ENCODE data around the gene TP53BP2.
"Not testable (repeated sequence)": the region's sequence is repeated elsewhere in the genome, so short reads cannot be mapped to it uniquely, and the experiment has no call there.

Gene TP53BP2

DNA sequence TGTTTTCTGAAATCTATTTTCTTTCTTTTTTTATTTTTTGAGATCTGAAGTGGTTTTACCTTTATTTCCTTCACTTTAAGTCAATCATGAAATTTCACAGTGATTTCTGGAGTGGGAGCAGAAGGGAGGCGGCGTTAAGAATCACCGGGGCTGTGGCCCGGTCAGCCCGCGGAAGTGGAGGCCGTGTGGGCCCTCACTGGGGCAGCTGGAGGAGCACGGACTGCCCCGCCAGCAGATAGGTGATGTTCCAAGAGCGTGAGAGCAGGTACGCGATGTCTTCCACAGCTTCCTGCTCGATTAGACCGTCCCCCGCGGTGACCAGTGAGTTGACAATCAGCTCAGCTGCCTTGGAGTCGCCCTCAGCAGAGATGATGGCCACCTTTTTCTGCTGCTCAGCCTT lies 10.6 kb upstream of the TP53BP2 start:
- DNase-seq (ENCODE audit: low read depth): no peak
- H3K4me3 ChIP-seq (ENCODE audit: low read depth, low read length): no peak overlapping the region

DNA sequence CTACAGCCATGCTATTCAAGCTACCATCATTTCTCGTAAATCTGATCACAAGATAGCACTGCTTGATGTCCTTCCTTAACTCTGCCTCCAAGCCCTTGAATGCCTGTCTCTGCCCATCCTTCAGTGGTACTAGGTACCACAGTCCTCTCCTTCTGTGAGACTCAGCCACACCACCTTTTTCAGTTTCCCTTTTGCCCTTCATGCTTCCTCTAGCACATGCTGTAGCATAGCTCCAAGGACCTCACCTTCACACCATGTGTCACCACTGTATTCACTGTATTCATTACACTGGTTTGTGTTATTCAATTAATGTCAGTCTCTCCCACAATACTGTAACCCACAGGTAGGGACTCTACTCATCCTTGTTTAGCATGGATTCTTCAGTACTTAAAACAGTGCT lies 8.0 kb upstream of the TP53BP2 start:
- no peak for DNase-seq (ENCODE audit: low read depth)
- no peak overlapping the region for H3K4me3 ChIP-seq (ENCODE audit: low read depth, low read length)

GRCh38 chr1:223853275-223853674 lies 7.5 kb upstream of the TP53BP2 start:
- H3K4me3 ChIP-seq (ENCODE audit: low read depth, low read length): no peak overlapping the region
- no peak for DNase-seq (ENCODE audit: low read depth)

- DNase-seq (ENCODE audit: low read depth): no peak
- H3K4me3 ChIP-seq (ENCODE audit: low read depth, low read length): no peak overlapping the region
Measured at GRCh38 chr1:223852337-223852736, 6.6 kb upstream of the TP53BP2 start.

DNA sequence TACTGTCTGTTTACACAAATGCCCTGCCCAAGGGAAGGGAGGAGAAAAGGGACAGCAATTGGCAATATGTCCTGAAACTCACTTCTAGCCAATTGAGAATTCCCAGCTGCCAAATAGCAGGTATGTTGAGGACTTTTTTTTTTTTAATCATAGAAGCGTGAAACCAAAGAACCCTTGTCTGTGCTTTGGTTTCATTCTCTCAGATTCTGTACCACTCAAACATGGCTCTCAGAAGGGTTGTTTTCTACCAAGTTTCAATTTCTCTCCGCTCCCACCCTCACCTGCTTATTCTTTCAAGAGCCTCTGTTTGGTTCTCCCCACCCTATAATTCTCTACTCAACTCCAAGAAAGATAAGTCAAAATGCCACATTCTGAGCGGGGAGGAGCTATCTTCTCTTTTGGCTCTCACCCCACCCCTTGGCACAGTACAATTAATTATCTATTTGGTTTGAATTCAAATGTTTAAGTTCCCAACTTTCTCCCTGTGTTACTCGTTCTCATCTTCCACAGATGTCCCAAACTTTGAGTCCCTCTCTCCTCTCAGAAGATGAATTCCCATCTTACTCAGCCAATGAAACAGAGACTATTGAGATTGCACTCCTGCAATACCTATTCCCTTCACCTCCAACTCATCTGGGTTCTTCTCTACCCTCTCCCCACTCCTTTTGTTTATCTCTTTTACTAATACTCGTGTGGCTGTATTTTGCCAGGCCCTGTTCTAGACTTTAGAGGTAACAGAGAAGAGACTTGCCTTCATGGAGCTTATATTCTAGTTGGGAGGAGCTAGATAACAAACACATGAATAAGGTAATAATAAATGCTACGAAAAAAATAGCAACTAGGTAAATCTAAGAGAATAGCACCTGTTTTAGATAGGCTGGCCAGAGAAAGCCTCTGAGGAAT lies 3.9 kb upstream of the TP53BP2 start:
- no peak overlapping the region for H3K4me3 ChIP-seq (ENCODE audit: low read depth, low read length)
- no peak for DNase-seq (ENCODE audit: low read depth)

GRCh38 chr1:223848536-223848935 lies 2.8 kb upstream of the TP53BP2 start:
- no peak for DNase-seq (ENCODE audit: low read depth)

GRCh38 chr1:223847781-223848345 lies 2.1 kb upstream of the TP53BP2 start:
- DNase-seq (ENCODE audit: low read depth): no peak
- no peak overlapping the region for H3K4me3 ChIP-seq (ENCODE audit: low read depth, low read length)

More at GRCh38 chr1:223848536-223848935, 2.8 kb upstream of the TP53BP2 start:
- H3K4me3 ChIP-seq (ENCODE audit: low read depth, low read length): no peak overlapping the region

GRCh38 chr1:223845037-223845809 lies 524 bp downstream of the TP53BP2 start:
- no peak for DNase-seq (ENCODE audit: low read depth)
- H3K4me3 ChIP-seq (ENCODE audit: low read depth, low read length): peak overlapping the region; percentile 66

DNA sequence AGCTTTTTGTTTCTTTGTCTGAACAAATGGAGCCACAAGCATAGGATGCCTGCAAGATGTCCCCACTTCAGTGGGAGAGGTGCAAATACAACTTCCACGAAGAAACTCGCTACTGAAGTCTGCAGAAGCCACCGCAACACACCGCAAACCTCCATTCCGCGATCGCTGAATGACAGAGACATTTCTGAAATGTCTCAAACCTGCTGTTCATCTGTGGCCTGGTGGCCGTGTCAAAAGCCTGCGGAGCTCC lies 1.0 kb downstream of the TP53BP2 start:
- DNase-seq (ENCODE audit: low read depth): no peak
- H3K4me3 ChIP-seq (ENCODE audit: low read depth, low read length): peak overlapping the region; percentile 66

- DNase-seq (ENCODE audit: low read depth): no peak
- peak overlapping the region; percentile 66 for H3K4me3 ChIP-seq (ENCODE audit: low read depth, low read length)
Measured at GRCh38 chr1:223843934-223844786, 1.6 kb downstream of the TP53BP2 start.

DNA sequence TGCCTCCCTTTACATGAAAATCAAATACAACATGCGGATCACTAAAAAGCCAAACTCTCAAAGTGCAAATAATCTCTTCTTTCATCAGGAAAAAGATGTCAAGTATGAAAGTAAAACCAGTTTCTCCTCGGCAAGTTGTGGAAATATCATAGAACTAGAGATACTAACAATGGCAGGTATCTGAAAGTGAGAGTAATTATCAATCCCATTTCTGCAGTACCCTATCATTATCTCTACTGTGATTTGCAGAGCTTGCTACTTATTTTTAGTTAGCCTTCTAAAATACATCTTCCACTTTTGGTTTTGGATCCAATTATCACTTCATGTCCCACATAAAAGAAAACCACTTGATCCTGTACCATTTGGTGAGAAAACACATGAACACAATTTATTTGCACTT lies 3.0 kb downstream of the TP53BP2 start:
- DNase-seq (ENCODE audit: low read depth): no peak
- H3K4me3 ChIP-seq (ENCODE audit: low read depth, low read length): no peak overlapping the region

DNA sequence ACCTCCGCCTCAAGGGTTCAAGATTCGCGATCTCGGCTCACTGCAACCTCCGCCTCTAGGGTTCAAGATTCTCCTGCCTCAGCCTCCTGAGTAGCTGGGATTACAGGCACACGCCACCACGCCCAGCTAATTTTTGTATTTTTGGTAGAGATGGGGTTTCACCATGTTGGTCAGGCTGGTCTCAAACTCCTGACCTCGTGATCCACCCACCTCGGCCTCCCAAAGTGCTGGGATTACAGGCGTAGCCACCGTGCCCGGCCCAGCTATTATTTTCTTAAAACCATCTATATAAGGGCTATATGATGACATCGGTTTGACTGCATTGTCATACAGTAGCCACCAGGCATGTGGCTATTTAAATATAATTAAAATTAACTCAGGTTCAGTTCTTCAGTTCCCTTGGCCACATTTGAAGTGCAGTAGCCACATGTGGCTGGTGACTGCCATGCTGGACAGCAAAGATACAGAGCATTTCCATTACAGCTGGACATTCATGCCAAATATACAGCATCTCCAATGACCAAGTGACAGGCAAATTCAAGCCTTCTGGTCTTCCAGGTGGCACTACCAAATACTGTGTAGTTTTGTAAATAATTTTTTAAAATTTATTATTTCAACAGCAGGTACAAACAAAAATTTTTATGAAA lies 3.6 kb downstream of the TP53BP2 start:
- DNase-seq (ENCODE audit: low read depth); H3K4me3 ChIP-seq (ENCODE audit: low read depth, low read length): not testable (repeated sequence)

DNA sequence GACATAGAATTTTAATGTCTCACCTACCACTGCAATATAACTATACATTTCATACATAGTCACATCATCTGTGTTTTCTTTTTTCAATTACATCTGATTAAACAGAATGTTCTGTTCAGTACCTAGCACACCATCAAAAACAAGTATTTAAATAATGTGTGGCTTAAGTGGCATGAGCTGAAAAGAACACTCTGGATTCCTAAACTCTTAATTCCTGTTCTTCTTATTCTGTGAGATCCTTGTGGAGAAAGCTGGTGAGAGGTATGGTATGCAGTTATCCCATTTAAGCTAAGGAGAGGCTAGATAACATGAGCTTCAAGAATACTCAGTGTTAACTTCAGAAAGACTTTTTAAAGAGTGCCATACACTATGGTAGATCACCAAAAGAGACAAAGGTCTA lies 5.5 kb downstream of the TP53BP2 start:
- DNase-seq (ENCODE audit: low read depth): no peak
- no peak overlapping the region for H3K4me3 ChIP-seq (ENCODE audit: low read depth, low read length)

DNA sequence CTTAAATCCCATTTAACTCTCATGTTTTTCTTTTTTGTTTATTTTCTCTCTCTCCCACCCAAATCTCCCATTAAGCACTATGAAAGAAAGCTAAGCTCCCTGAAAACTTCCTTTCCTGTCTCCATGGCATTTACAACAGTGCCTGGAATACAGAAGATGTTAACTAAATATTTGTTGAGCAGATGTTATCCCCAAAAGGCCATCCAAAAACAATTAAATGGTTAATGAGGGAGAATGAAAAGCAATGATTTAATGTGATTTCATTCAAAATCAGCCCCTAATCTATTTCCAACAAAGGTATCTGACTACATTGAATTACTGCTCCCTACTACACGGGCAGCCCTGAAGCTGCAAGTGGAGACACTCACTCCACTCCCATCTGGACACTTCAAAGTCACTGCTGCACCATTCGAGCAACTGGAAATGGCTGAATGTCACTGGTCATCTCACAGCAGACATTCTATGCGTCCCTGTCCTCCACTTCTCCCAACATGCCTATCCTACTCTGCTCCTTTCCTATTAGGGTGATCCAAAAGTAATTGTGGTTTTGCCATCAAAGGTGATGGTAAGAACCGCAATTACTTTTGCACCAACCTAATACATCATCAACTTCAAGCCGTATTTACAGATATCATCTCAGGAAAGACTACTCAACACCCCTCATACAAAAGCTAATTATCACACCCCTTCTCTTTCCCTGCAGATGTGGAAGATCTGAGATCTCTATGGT lies 7.5 kb downstream of the TP53BP2 start:
- no peak overlapping the region for H3K4me3 ChIP-seq (ENCODE audit: low read depth, low read length)
- DNase-seq (ENCODE audit: low read depth): no peak

- no peak overlapping the region for H3K4me3 ChIP-seq (ENCODE audit: low read depth, low read length)
- DNase-seq (ENCODE audit: low read depth): no peak
Measured at GRCh38 chr1:223837687-223838086, 8.1 kb downstream of the TP53BP2 start.

- no peak for DNase-seq (ENCODE audit: low read depth)
- no peak overlapping the region for H3K4me3 ChIP-seq (ENCODE audit: low read depth, low read length)
Measured at GRCh38 chr1:223837206-223837605, 8.5 kb downstream of the TP53BP2 start.

DNA sequence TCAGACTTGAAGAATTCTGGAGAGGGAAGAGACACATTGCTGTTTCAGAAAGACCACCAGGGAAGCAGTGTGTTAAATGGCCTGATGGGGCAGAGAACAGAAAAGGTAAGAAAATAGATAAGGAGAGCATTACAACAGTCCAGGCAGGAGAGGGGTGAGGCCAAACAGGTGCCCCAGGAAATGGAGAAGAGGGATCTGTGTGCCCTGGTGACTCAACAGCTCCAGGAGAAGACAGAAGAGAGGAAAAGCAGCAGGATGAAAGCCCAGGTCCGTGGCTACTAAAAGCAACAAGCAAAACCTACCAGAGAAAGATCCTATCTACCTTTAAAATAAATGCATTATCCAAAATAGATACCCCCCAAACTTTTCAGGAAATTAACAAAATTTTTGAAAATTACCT lies 9.2 kb downstream of the TP53BP2 start:
- H3K4me3 ChIP-seq (ENCODE audit: low read depth, low read length): no peak overlapping the region

DNA sequence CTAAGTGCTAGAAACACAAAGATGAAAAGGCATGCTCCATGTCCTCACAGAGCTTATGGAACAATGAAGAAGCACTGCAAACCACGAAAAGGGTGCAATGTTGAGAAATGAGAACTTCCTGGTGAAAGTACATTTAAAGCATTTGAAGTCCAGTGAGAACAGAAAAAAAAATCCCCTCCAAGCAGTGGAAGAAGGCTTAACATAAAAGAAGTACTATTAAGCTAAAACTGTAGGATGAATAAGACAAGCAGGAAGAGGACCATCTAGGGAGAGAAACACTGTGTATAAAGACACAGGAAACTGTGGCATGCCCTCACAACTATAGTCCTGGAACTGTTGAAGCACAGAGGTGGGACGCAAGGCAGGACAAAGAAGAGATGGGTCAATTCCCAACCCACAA lies 10.0 kb downstream of the TP53BP2 start:
- DNase-seq (ENCODE audit: low read depth): no peak

More for the DNA sequence above, 9.2 kb downstream of the TP53BP2 start:
- DNase-seq (ENCODE audit: low read depth): no peak

More for the DNA sequence above, 10.0 kb downstream of the TP53BP2 start:
- H3K4me3 ChIP-seq (ENCODE audit: low read depth, low read length): no peak overlapping the region

Measured in skeletal muscle cell (primary cell).